GM23248 (cell line): Measurements from ENCODE around the gene TMEM161B. TPM values are rescaled to one million over a fixed set of nuclear protein-coding genes. Genes with fewer than 3 reads are reported as not detected.

Experiments
- DNase-seq: peaks from one replicate; pipeline ENCODE4 v3.0.0-alpha.2; 2015
- H2AFZ ChIP-seq: fragments of 200-600 bp; sonication (generic); 2 replicates; pipeline ENCODE4 v1.6.1; 2016; ENCODE audit warnings: antibody characterized with exemption
- H3F3A ChIP-seq: fragments of 200-600 bp; sonication (generic); 2 replicates; pipeline ENCODE4 v1.6.1; 2016; ENCODE audit warnings: mild to moderate bottlenecking, antibody characterized with exemption, mixed run types; ENCODE audit not compliant: insufficient read depth
- H3K27ac ChIP-seq: fragments of 200-600 bp; sonication (generic); 2 replicates; pipeline ENCODE4 v1.5.1; 2016; ENCODE audit warnings: mild to moderate bottlenecking
- H3K27me3 ChIP-seq: fragments of 200-600 bp; sonication (generic); replicated peaks from 2 replicates; pipeline ENCODE4 v1.6.1; 2016; ENCODE audit warnings: mild to moderate bottlenecking; ENCODE audit not compliant: insufficient read depth
- H3K36me3 ChIP-seq: fragments of 200-600 bp; sonication (generic); 2 replicates; pipeline ENCODE4 v1.6.1; 2016; ENCODE audit warnings: low read depth, mild to moderate bottlenecking
- H3K4me1 ChIP-seq: fragments of 200-600 bp; sonication (generic); 2 replicates; pipeline ENCODE4 v1.6.1; 2016; ENCODE audit warnings: mild to moderate bottlenecking; ENCODE audit not compliant: insufficient read depth
- H3K4me2 ChIP-seq: fragments of 200-600 bp; sonication (generic); one replicate; pipeline ENCODE4 v1.6.1; 2016; ENCODE audit warnings: mild to moderate bottlenecking; ENCODE audit not compliant: unreplicated experiment
- H3K4me3 ChIP-seq: fragments of 200-600 bp; sonication (generic); 2 replicates; pipeline ENCODE4 v1.5.1; 2016; ENCODE audit warnings: mild to moderate bottlenecking
- H3K79me2 ChIP-seq: fragments of 200-600 bp; sonication (generic); 2 replicates; pipeline ENCODE4 v1.6.1; 2016; ENCODE audit warnings: mild to moderate bottlenecking; ENCODE audit not compliant: insufficient read depth
- H3K9ac ChIP-seq: fragments of 200-600 bp; sonication (generic); 2 replicates; pipeline ENCODE4 v1.6.1; 2016; ENCODE audit warnings: mild to moderate bottlenecking
- H3K9me2 ChIP-seq: fragments of 200-600 bp; sonication (generic); 2 replicates; pipeline ENCODE4 v1.6.1; 2016; ENCODE audit warnings: mixed run types, mild to moderate bottlenecking, moderate library complexity; ENCODE audit not compliant: insufficient read depth
- H3K9me3 ChIP-seq: fragments of 200-600 bp; sonication (generic); one replicate; pipeline ENCODE4 v1.6.1; 2017; ENCODE audit warnings: low read depth
- H4K20me1 ChIP-seq: fragments of 200-600 bp; sonication (generic); 2 replicates; pipeline ENCODE4 v1.6.0; 2016; ENCODE audit not compliant: insufficient read depth
- EZH2 ChIP-seq: fragments of 200-600 bp; sonication (generic); IDR thresholded peaks from 2 replicates; pipeline ENCODE4 v1.6.1; 2018; ENCODE audit warnings: antibody characterized with exemption, mild to moderate bottlenecking; ENCODE audit not compliant: insufficient read depth, poor library complexity, severe bottlenecking
- EZH2phosphoT487 ChIP-seq: fragments of 200-600 bp; sonication (generic); IDR thresholded peaks from 2 replicates; pipeline ENCODE4 v1.6.1; 2018; ENCODE audit warnings: antibody characterized with exemption, moderate library complexity, mild to moderate bottlenecking, low read depth; ENCODE audit not compliant: insufficient read depth
- WGBS, 2 experiments: methylation state at CpG; one replicate each; pipeline ENCODE4 v1.1.6; 2015 to 2017; ENCODE audit warnings: low lambda C conversion rate in 2 of 2, low coverage in 1 of 2; ENCODE audit errors: missing lambda C conversion rate in 2 of 2; 5-methylcytosine and 5-hydroxymethylcytosine counted together
- in situ Hi-C: fragments of 300-500 bp; cut with MboI; formaldehyde crosslinking; loops from 2 replicates; pipeline ENCODE4 v1.15.0; 2020
- polyA plus RNA-seq: library from polyadenylated mRNA; unstranded; fragments of >200 nt; fragmentation: Nextera tagmentation; extraction: Ambion mirVana; gene quantifications from 2 replicates; pipeline ENCODE4 v1.2.1, GENCODE V29; 2016
- total RNA-seq: library from RNA; depleted of rRNA; stranded (reverse); fragments of >200 nt; shearing (Covaris generic); gene quantifications from 2 replicates; pipeline ENCODE4 v1.2.3, GENCODE V29; 2014; rRNA removed

TMEM161B gene
- total RNA-seq (9.4 and 11.3 TPM in 2 replicates), polyA plus RNA-seq (4.7 and 6.0 TPM in 2 replicates)

GRCh38 chr5:88268385-88269184 lies at the start of gene TMEM161B:
Gene TMEM161B (minus strand): TSS chr5:88268845. CDS start chr5:88268723, 122 bp downstream.
- in situ Hi-C loops, result no loop called here
- DNase-seq, result peak; percentile 90
- peak within 1 kb of the TSS; percentile 98 for H2AFZ ChIP-seq
- H3K36me3 ChIP-seq, result peaks cover 1% of the 10 kb centered on the region; the same call in 1 of the 2 replicates
- no peaks in the 10 kb centered on the region for H3F3A ChIP-seq
- peak within 1 kb of the TSS; percentile 83 for H3K9ac ChIP-seq
- peak within 1 kb of the TSS; percentile 81 for H3K4me2 ChIP-seq
- H3K9me2 ChIP-seq, result no peaks in the 10 kb centered on the region
- TF ChIP-seq EZH2phosphoT487 (no peak), EZH2 (no peak)
- no peaks in the 10 kb centered on the region for H3K9me3 ChIP-seq
- 0 to 1% methylated on average over 37 to 46 of the region's 46 CpGs for WGBS, 2 experiments
- H3K4me3 ChIP-seq, result peak within 1 kb of the TSS; percentile 97
- no peaks in the 10 kb centered on the region for H4K20me1 ChIP-seq
- peaks cover 15% of the 10 kb centered on the region for H3K4me1 ChIP-seq
- H3K27me3 ChIP-seq, result no peaks in the 10 kb centered on the region
- no peak within 1 kb of the TSS for H3K27ac ChIP-seq
- peaks cover 84% of the 10 kb centered on the region for H3K79me2 ChIP-seq

- no peaks in the 10 kb centered on the region for H3K79me2 ChIP-seq
- no peaks in the 10 kb centered on the region for H3K4me1 ChIP-seq
- no peaks in the 10 kb centered on the region for H3K27me3 ChIP-seq
- DNase-seq, result no peak
- H3F3A ChIP-seq, result no peaks in the 10 kb centered on the region
- no peaks in the 10 kb centered on the region for H4K20me1 ChIP-seq
- no peak overlapping the region for H3K4me2 ChIP-seq
- H3K9me2 ChIP-seq, result no peaks in the 10 kb centered on the region
- no peak overlapping the region for H3K9ac ChIP-seq
- no peak overlapping the region for H3K27ac ChIP-seq
- TF ChIP-seq EZH2phosphoT487, result no peak
- TF ChIP-seq EZH2, result no peak
- H3K36me3 ChIP-seq, result no peaks in the 10 kb centered on the region
- no peak overlapping the region for H3K4me3 ChIP-seq
- no peaks in the 10 kb centered on the region for H3K9me3 ChIP-seq
- H2AFZ ChIP-seq, result no peak overlapping the region
- in situ Hi-C loops, result no loop called here
- WGBS, 2 experiments, result 11 to 16% methylated on average over 2 of the region's 2 CpGs
Observed at GRCh38 chr5:88304356-88304755, 35.7 kb upstream of the TMEM161B start.

GRCh38 chr5:88298425-88298824 lies 29.8 kb upstream of the TMEM161B start:
- H3K79me2 ChIP-seq, result no peaks in the 10 kb centered on the region
- H3K36me3 ChIP-seq, result no peaks in the 10 kb centered on the region
- no peak overlapping the region for H3K4me2 ChIP-seq
- no peak overlapping the region for H3K4me3 ChIP-seq
- H3K27ac ChIP-seq, result no peak overlapping the region
- H3F3A ChIP-seq, result no peaks in the 10 kb centered on the region
- H3K4me1 ChIP-seq, result no peaks in the 10 kb centered on the region
- in situ Hi-C loops, result no loop called here
- H3K27me3 ChIP-seq, result no peaks in the 10 kb centered on the region
- H2AFZ ChIP-seq, result no peak overlapping the region
- peak; percentile 52 for DNase-seq
- H3K9me2 ChIP-seq, result no peaks in the 10 kb centered on the region
- no peaks in the 10 kb centered on the region for H3K9me3 ChIP-seq
- no peaks in the 10 kb centered on the region for H4K20me1 ChIP-seq
- no peak overlapping the region for H3K9ac ChIP-seq
- no peak for TF ChIP-seq EZH2
- TF ChIP-seq EZH2phosphoT487, result no peak

GRCh38 chr5:88290801-88291200 lies 22.2 kb upstream of the TMEM161B start:
- Histone ChIP-seq H3K9me3 (no peaks in the 10 kb centered on the region), H3K4me3 (no peak overlapping the region), H3K4me1 (no peaks in the 10 kb centered on the region), H2AFZ (no peak overlapping the region), H3K27ac (no peak overlapping the region), H3K27me3 (no peaks in the 10 kb centered on the region), H3K36me3 (peaks cover 4% of the 10 kb centered on the region; the same call in 1 of the 2 replicates), H3F3A (no peaks in the 10 kb centered on the region), H3K79me2 (no peaks in the 10 kb centered on the region), H3K4me2 (no peak overlapping the region), H4K20me1 (no peaks in the 10 kb centered on the region), H3K9me2 (no peaks in the 10 kb centered on the region), H3K9ac (no peak overlapping the region)
- in situ Hi-C loops, result no loop called here
- DNase-seq, result no peak
- no peak for TF ChIP-seq EZH2
- TF ChIP-seq EZH2phosphoT487, result no peak
- 82% methylated on average over 3 of the region's 3 CpGs for WGBS, 2 experiments
